GM21447 (cell line): ENCODE results near the gene GNB5.
"Not testable (repeated sequence)": the region's sequence is repeated elsewhere in the genome, so short reads cannot be mapped to it uniquely, and the experiment has no call there.

Experiments used
- ATAC-seq: cut with Tn5 transposase; IDR thresholded peaks from one replicate; pipeline ENCODE4 v1.9.1; 2021; ENCODE audit not compliant: unreplicated experiment

The GNB5 gene

DNA sequence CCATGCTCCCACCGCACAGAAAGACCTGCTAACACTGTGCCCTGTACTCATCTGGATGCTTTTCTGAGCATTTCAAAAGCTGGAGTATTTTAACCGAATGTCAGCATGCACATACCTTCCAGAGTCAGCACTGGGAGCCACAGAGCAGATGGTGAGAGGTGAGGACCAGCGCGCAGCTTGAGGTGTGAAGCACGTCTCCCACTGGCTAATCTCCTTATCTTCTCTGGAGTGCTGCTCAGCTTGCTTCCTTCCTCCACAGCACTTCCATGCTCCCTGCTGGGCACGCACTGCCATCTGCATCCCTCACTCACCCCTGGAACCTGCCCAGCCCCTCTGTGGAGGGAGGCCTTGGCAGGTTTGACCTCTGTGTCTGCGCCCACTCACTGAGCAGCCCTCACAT is at the start of gene GNB5:
GNB5 (minus strand) TSS at position 186 of the 400 bp plus-strand sequence. CDS start 6,716 bp downstream, outside the sequence.
- ATAC-seq = no peak

DNA sequence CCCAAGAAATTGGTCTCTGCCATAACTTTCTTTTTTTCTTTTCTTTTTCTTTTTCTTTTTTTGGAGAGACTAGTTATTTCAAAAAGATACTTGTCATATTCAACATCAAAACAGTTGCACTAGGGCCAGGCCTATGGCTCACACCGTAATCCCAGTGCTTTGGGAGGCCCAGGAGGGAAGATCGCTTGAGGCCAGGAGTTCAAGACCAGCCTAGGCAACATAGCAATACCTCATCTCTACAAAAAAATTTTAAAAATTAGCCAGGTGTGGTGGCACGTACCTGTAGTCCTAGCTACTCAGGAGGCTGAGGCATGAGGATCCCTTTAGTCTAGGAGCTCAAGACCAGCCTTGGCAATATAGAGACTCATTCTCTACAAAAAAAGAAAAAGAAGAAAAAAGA is 49.0 kb upstream of the GNB5 start:
- no peak for ATAC-seq

DNA sequence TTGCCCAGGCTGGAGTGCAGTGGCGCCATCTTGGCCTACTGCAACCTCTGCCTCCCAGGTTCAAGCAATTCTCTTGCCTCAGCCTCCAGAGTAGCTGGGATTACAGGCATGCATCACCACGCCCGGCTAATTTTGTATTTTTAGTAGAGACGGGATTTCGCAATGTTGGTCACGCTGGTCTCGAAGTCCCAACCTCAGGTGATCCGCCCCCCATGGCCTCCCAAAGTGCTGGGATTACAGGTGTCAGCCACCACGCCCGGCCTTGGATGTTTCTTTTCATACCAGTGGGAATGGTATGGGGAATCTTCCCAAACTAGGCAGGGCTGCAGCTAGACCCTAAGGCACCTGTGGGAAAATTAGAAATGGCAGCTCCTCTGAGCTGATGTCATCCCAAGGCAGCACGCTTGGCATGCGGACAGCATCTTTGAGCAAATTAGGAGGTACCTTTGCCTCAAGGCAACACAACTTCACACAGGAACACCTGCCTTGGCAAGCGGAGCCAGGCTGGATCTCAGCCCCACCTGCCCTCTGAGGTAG is 47.9 kb upstream of the GNB5 start:
- not testable (repeated sequence) for ATAC-seq

DNA sequence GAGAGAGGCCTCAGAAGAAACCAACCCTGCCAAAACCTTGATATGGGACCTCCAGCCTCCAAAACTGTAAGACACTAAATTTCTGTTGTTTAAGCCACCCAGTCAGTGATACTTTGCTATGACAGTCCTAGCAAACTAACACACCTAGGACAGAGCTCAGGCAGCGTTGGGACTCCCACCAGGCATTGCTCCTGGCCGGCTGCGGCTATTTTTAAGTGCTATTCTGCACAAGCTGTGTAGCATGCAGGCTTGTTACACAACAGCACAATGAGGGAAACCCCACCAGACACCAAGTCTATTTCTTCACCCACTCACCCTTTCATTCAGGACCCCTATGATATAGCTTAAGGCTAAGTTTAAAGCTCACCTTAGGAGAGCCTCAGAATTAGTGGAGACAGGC is 47.0 kb upstream of the GNB5 start:
- no peak for ATAC-seq

DNA sequence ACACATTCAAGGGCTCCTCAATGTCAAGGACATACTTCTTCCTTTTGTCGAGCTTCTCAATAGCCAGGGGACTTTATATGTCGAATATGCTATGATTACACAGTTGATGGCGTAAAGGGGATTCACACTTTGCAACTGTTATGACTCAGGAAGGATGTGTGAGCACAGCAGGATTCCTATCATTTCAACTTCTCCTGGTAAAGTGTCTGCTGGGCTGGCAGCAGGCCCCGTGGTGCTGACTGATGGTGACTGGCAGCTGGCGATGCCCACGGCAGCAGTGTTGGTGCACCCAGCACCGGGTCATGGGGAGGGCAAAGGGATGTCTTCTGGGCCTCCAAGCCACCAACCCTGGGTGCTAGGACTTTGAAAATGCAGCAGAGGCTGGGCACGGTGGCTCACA is 44.8 kb upstream of the GNB5 start:
- ATAC-seq = no peak

DNA sequence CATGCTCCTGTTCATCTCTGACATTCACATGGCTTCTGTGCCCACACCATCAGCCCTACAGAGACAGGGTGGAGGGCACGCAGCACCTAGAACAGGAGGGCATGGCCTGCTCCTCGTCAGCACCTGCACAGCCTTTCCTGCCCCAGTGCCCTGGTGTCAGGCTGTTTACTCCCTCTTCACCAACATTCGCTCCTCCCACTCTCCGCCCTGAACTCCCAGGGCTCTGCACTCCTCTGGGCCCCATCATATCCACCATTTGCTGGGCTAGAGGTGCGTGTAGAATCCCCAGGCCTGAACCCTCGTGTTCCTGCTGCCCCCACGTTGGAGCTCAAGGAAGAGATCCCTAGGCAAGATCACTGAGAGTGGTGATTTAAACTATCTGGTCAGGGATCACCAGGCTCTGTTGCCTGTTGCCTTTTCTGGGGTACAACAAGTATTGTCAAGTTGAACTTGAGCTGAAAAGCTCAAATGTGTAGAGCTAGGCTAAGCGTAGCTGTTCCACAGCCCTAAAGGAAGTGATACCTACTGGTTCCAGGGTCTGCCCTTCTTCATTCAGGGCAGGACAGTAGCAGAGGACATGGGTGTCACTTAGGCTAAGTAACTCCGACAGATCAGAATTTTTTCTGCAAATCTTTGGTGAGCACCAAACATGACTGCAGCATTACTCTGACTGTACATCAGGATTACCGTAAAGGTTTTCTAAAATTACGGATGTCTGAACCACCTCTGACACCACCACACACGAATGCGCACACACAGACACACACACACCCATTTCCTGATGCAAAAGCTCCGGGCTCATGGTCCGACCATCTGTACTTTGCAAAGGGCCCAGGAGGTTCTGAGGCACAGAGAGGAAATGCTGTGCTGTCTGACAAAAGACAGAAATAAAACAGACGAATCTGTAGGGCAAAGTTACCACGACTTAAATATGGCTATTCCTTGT is 43.7 kb upstream of the GNB5 start:
- ATAC-seq = peak; percentile 30

DNA sequence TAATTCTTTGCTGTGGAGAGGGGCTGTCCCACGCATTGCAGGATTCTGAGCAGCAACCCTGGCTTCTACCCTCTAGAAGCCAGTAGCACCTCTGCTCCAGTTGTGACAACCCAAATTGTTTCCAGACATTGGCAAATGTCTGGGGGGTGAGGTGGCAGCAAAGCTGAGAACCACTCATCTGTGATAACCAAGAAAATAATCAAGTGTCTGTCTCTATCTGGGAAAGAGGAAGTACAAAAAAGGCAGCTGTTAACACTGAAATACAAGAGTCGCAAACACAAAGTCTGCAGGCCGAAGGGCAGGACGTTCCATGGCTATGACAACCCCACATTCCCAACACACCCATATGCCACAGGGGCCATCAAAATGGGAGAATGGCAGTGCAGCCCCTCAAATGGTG is 42.2 kb upstream of the GNB5 start:
- ATAC-seq = peak; percentile 42

DNA sequence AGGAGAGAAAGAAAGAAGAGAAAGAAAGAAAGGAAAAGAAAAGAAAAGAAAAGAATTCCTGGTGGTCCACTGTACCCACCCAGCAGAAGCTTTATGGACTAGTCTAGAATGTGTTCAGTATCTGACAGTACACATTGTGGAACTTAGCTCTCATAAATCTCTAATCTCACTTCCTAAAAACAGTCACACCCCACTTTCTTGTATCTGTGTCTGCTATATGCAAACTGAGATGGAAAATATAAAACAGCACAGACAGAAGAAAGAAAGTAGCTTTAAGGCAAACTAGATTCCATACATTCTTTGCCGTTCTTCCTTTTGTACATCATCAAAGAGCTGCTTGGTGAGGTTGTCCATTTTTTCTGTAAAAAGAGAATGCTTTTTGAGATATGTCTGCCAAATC is 41.1 kb upstream of the GNB5 start:
- ATAC-seq = peak; percentile 54

DNA sequence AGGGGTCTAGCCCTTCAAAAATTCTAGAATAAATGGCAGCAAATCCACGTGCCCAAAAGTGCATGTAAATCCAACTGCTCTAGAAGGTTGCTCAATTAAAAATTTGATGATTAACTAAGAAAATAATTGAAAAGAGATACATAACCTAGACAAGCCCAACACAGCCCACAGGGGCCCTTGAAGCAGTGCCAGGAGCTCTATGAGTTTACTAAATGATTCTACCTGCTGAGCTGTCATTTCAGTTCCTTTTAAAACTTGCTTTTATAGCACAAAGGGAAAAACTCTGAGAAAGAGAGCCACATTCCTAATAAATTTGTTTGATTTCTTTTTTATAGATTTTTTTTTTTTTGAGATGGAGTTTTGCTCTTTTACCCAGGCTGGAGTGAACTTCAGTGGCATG is 38.9 kb upstream of the GNB5 start:
- ATAC-seq = no peak

DNA sequence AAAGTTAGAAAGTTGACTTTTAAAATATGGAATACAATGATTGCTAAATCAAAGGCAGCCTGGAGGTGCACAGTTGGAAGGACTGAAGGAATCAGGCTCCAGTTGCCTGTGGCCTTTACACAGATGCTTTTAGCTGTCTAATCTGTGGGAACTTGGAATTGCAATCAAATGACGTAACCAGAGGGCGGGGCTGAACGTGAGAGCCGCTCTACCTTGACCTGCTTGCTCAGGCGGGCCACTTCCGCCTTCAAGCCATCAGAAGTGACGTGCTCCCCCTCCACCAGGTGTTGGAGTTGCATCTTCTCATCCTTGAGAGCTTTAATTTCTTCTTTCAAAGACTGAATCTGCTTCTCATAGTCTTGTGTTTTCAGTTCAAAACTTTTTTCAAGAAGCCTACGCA is 37.7 kb upstream of the GNB5 start:
- ATAC-seq = no peak

DNA sequence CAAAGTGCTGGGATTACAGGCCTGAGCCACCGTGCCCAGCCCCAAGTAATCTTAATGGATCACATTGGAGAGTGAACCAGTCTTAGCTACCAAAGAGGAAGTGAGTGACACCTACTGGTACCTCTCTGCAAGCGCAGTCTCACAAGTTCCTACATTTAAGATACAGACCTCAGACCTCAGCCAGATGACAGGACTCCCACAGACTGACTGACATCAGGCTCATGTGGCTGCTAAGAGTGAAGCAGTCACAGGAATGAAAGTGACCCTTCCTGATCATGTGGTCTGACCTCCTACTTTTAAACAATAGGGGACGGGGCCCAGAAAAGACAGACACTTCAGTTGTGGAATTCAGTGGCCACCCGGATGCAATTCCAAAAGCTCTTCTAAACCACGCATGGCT is 36.3 kb upstream of the GNB5 start:
- ATAC-seq = peak; percentile 65

DNA sequence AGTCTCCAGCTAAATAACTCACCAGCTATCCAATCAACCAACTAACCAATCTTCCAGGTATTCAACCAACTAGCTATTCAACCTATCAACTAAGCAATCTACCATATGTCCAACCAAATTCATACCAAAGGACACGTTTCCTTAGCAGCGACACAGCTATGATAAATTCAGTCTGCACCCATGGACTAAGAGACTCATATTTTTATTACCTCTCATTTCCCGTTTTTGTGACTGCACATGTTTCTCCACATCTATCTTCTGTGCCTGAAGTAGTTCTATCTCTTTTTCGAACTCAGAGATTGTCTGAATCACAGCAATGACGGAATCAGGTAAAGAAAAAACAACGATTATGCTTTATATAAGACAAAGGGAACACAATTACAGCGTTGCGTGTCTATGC is 34.0 kb upstream of the GNB5 start:
- no peak for ATAC-seq

DNA sequence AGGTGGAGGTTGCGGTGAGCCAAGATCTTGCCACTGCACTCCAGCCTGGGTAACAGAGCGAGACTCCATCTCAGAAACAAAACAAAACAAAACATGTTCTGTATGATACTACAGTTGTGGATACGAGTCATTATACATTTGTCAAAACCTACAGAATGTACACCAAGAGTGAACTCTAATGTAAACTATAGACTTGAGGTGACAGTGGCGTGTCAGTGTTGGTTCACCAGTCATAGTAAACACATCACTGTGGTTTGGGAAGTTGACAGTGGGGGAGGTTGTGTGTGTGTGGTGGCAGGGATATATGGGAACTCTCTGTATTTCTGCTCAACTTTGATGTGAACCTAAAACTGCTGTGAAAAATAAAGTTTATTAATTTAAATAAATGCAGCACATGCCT is 33.0 kb upstream of the GNB5 start:
- no peak for ATAC-seq

DNA sequence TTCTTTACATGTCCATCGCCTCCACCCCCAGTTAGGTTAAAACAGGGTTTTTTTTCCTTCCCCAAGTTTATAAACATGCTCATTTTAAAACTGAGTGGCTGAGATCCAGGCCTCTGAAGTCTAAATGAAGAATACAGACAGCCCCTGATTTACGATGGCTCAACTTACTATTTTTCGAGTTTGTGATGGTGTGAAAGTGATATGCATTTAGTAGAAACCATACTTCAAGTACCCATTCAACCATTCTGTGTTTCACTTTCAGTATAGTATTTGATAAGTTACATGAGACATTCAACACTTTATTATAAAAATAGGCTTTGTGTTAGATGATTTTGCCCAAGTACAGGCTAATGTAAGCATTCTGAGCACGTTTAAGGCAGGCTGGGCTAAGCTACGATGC is 30.5 kb upstream of the GNB5 start:
- ATAC-seq = peak; percentile 59

DNA sequence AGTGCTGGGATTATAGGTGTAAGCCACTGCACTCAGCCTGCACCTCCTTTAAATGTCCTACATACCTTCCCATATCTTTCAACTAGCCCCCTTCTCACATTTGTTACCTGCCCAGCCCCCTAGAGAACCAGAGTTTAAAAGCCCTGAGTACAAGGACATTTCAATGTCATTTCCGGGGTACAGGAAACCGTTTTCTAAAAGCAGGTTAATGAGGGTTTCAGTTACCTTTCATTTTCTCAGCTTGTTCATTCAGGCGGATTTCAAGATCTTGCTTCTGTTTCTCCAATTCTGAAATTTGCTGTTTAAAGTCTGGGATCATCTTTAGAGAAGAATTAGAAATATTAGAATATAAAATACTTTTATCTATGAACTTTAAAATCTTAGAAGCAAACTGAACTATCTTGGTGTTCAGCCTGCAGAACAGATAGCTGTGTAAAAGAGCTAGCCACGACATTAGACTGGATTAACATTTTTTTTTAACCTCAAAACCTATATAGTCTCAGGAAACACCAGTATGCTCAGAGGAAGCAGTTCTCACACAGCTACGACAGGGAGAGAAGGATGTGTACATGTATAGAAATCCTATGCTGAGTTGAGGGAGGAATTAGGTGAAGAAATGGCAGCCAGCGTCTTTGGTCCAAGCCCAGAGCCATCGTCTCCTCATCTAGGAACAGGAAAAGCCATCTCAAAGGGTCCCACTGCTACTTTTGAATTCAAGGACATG is 29.9 kb upstream of the GNB5 start:
- ATAC-seq = peak; percentile 14

DNA sequence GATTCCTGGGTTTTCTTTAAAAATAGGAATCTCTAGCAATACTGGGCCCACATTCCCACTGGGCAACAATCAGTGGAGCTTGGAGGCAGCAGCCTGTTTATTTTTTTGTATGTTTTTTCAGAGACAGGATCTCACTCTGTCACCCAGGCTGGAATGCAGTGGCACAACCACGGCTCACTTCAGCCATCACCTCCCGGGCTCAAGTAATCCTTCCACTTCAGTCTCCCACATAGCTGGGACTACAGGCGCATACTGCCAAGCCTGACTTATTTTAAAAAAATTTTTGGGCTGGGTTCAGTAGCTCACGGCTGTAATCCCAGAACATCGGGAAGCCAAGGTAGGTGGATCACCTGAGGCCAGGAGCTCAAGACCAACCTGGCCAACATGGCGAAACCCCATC is 29.1 kb upstream of the GNB5 start:
- no peak for ATAC-seq

DNA sequence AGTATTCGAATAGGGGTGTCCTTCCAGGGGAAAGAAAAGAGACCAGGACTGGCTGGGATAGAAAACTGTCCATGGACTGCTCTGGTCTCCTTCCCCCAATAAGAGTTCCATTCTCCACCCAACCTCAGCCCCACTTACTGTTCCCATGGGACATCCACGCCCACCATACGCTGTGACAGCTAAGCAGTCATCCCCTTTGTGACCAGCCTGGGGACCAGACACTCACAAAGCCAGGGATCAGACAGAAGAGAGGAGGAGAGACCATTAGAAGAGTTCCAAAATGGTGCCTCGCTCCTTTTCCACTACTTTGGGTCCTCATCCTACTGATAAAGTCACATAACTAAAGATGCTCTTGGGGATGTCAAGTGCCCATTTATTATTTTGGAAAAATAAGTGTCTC is 27.6 kb upstream of the GNB5 start:
- ATAC-seq = no peak

DNA sequence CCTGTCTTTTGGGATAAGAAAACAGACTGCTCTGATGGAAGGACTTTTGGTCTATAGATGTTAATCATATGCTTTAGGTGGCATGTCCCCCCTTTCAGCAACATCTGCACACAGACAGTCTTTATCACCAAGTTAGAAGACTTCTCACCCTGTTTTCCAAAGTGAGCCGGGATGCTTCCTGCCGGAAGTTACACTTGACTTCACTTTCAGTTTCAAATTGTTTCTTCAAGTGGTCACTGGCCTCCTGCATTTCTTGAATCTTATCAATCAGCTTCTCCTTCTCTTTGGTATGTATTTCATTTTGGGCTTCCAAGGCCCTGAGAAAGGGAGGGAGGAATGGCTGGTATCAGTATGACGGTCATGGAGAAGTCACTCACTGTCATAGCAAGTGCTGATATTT is 27.2 kb upstream of the GNB5 start:
- ATAC-seq = no peak

DNA sequence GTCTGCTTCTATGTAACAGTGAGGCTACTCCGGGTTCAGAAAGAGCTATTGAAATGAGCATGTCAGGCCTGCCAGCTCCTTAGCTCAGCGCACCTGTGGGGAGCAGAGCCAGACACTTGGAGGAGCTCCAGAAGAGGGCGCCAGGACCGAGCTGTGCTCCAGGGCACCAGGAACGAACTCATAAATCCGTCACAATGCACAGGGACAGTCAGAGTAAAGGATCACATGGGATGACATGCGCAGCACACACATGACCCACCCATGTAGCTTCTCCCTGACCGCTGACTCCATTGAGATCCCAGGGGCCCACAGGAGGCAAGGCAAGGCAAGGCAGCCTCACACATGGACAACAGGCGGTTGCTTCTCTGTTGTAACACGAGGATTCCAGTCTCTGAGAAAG is 26.0 kb upstream of the GNB5 start:
- ATAC-seq = no peak

DNA sequence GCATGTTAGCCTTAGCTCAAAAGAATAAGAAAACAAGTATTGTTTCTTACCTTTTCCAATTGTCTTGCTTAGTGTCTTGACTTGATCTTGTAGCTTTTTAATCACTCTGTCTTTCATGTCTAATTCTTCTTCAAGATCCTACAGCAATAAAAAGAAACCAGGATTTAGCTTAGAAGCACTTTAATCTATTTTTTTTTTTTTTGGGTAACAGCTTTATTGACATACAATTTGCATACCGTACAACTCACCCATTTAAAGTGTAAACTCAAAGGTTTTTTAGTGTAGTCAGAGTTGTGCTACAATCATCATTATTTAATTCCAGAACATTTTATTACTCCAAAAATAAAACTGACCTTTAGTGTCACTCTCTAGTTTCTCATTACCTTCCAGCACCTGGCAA is 23.4 kb upstream of the GNB5 start:
- ATAC-seq = no peak

DNA sequence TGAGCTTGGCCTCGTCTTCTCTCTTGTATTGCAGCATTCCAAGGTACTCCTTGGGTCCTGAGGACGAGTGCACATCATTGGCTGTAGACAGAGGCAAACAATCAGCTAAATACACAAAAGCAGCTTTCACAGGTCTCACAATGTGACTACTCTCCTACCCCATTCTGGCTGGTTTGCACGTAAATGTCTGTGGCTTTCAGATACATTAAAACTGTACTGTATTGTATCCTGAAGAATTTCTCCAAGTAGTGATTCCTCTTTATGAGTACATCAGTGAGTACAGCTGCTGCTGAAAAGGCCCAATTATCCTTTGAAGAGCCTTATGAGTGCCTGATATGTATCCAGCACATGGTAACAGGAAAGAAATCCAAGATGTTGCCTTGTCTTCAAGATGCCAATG is 22.0 kb upstream of the GNB5 start:
- no peak for ATAC-seq

DNA sequence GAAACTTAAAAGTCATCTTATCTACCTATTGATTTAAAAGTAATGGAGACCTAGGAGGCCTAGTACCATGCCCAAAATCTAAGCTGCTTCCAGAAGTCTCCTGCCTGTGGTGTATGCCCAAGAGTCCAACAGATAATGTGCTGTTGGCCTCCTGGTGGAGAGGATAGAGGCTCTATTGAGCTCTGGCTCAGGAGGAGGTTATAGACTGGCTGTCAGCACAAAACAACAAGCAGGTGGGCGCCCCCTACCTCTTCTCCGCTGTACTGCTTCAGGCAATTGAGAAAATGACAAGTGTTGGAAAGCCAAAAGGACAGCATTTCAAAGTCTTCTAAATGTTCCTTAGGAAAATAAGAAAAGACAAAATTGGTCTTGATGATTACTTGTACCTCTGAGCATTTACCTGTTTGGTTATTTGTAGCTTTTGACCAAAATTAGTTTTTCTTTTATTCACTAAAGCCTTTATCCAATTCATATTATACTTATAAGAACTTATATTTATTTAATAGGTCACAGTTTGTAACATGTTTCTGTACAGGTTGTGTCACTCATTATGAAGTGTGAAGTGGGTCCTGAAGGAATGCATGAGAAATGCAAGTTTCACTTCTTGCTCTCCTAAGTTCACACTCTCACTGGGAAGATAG is 17.2 kb upstream of the GNB5 start:
- ATAC-seq = peak; percentile 87
